HEK293 (cell line): ENCODE results near the gene BEGAIN.

ENCODE experiments used
- ZNF239 ChIP-seq: fragments of 450-650 bp; formaldehyde crosslinking; IDR thresholded peaks from 2 replicates; pipeline ENCODE4 v1.5.1; 2016; ENCODE audit warnings: missing biosample characterization, missing genetic modification characterization
- ZNF24 ChIP-seq: fragments of 450-650 bp; formaldehyde crosslinking; IDR thresholded peaks from 2 replicates; pipeline ENCODE4 v1.5.1; 2016; ENCODE audit warnings: missing biosample characterization, missing genetic modification characterization
- TF ChIP-seq, protein P1 (sequence below): fragments of 450-650 bp; formaldehyde crosslinking; IDR thresholded peaks from 2 replicates; pipeline ENCODE4 v1.5.1; 2016; ENCODE audit warnings: missing biosample characterization, missing genetic modification characterization

DNA sequence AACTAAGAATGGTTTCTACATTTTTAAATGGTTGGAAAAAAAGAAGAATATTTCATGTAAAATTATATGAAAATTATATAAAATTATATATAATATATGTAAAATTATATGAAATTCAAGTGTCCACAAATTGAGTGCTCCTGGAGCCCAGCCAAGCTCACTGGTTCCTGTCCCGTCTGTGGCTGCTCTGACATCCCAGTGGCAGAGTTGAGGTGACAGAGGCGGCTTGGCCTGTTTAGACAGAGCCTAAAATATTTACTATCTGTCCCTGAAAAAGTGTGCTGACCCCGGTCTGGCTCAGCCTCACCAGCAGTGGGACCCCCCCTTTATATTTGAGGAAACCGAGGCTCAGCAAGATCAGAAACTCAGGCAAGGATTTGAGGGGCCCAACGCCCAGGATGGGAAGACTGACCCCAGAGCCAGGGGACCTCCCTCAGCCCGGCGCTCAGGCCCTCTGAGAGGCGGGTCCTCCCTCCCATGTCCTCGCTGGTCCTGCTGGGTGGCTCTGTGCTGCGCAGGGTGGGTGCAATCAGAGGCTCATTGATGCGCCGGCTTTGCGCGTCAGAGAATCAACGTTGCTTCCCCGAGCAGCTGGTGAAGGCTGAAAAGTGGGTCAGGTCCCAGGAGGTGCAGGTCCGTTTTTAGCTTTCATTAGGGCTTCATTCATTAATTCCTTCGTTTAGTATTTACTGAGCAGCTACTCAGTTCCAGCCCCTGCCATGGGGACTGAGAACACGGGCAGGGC, 21.5 kb upstream of the BEGAIN start:
- TF ChIP-seq, protein P1, sequence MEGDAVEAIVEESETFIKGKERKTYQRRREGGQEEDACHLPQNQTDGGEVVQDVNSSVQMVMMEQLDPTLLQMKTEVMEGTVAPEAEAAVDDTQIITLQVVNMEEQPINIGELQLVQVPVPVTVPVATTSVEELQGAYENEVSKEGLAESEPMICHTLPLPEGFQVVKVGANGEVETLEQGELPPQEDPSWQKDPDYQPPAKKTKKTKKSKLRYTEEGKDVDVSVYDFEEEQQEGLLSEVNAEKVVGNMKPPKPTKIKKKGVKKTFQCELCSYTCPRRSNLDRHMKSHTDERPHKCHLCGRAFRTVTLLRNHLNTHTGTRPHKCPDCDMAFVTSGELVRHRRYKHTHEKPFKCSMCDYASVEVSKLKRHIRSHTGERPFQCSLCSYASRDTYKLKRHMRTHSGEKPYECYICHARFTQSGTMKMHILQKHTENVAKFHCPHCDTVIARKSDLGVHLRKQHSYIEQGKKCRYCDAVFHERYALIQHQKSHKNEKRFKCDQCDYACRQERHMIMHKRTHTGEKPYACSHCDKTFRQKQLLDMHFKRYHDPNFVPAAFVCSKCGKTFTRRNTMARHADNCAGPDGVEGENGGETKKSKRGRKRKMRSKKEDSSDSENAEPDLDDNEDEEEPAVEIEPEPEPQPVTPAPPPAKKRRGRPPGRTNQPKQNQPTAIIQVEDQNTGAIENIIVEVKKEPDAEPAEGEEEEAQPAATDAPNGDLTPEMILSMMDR (tag by site-specific recombination) = no peak
- no peak for TF ChIP-seq ZNF239
- TF ChIP-seq ZNF24 = no peak
